Neural progenitor cell (in vitro differentiated cells): ENCODE measurements around the gene SLC9A3.

ENCODE experiments used
- CTCF ChIP-seq: fragments of 200-600 bp; sonication (generic); IDR thresholded peaks from 2 replicates; pipeline ENCODE4 v1.5.1; 2017; ENCODE audit warnings: antibody characterized with exemption, mild to moderate bottlenecking
- EZH2 ChIP-seq: fragments of 200-600 bp; sonication (generic); IDR thresholded peaks from 2 replicates; pipeline ENCODE4 v1.6.1; 2017; ENCODE audit warnings: antibody characterized with exemption, mild to moderate bottlenecking, moderate library complexity
- EZH2phosphoT487 ChIP-seq: fragments of 200-600 bp; sonication (generic); IDR thresholded peaks from 2 replicates; pipeline ENCODE4 v1.6.1; 2017; ENCODE audit warnings: antibody characterized with exemption

- no peak for TF ChIP-seq CTCF
- no peak for TF ChIP-seq EZH2
- TF ChIP-seq EZH2phosphoT487 = no peak
Measured at GRCh38 chr5:421901-422300, 102.3 kb downstream of the SLC9A3 start.
